ENCODE data around the gene MRPL46.

The MRPL46 gene

DNA sequence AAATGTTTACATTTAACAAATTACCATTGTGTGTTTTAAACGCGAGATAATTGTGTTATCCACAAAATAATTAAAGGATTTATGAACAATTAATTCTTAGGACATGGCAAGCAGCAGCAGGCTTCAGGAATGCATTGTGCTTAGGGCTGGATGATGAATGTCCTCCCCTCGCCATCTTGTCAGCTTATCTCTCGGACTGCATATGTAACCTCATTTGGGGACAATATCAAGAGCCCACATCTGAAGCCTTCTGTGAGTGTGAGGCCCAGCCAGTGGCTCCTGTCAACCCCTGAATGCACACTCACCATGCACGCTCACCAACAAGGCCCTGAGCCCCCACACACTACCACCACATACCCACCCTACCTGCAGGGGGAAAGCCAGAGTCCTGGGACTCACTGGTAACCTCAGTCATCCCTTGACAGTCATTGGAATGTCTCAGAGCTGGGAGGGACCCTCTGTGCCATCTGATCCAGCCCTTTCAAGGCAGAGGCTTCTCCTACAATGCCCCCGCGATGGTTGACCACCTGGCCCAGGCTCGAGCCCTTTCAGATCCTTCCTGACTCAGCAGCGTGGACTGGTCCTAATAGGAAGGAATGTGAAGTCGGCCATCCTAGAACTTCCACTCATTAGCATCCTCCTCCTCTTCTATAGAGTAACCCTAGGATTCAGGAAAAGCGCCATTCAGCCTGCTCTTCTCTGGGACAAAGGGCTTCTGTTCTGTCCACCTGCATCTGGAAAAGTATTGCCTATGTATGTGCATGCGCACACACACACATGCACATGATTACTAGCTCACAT lies 38.2 kb downstream of the MRPL46 start:
- Histone ChIP-seq H3K9me3 (ENCODE audit: insufficient read depth, low read length) (no peaks in the 10 kb centered on the region), H3K4me2 (ENCODE audit: low read length) (no peak overlapping the region), H3K36me3 (replicated peaks; ENCODE audit: low read depth, low read length) (no peaks in the 10 kb centered on the region), H3K27me3 (ENCODE audit: low read depth, low read length) (peaks cover 73% of the 10 kb centered on the region), H3K4me1 (ENCODE audit: low read length) (no peaks in the 10 kb centered on the region), H3K4me3 (ENCODE audit: low read length) (no peak overlapping the region), H3K79me2 (ENCODE audit: low read length) (no peaks in the 10 kb centered on the region), H4K20me1 (ENCODE audit: insufficient read depth, low read length) (no peaks in the 10 kb centered on the region), H3K27ac (ENCODE audit: low read length) (no peak overlapping the region), H3K9ac (ENCODE audit: low read length) (no peak overlapping the region), H2AFZ (ENCODE audit: low read depth, low read length) (no peak overlapping the region)
- TF ChIP-seq, protein P1, sequence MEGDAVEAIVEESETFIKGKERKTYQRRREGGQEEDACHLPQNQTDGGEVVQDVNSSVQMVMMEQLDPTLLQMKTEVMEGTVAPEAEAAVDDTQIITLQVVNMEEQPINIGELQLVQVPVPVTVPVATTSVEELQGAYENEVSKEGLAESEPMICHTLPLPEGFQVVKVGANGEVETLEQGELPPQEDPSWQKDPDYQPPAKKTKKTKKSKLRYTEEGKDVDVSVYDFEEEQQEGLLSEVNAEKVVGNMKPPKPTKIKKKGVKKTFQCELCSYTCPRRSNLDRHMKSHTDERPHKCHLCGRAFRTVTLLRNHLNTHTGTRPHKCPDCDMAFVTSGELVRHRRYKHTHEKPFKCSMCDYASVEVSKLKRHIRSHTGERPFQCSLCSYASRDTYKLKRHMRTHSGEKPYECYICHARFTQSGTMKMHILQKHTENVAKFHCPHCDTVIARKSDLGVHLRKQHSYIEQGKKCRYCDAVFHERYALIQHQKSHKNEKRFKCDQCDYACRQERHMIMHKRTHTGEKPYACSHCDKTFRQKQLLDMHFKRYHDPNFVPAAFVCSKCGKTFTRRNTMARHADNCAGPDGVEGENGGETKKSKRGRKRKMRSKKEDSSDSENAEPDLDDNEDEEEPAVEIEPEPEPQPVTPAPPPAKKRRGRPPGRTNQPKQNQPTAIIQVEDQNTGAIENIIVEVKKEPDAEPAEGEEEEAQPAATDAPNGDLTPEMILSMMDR (IDR thresholded peaks at IDR 0.05; ENCODE audit: low read depth, low read length) = no peak
- TF ChIP-seq EZH2phosphoT487 (IDR thresholded peaks at IDR 0.05; ENCODE audit: low read depth) = no peak

DNA sequence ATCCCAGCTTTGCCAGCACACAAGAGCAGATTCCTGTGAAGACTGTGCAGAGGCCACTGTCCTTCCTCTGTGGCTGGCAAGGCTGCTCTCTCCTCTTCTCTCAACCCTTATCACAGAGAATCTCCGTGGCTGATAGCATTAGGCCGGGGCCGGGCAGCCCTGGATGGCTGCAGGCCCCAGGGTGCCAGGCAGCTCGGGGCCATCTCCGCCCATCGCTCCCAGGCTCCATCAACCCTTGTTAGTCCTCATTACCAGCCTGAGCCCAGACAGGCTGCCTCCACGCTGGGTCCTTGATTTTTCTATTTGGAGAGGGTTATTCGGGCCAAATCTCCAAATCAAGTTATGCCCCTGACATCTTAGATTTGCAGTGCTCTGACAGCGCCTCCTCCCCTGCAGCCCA lies 39.1 kb downstream of the MRPL46 start:
- no peaks in the 10 kb centered on the region for H4K20me1 ChIP-seq (ENCODE audit: insufficient read depth, low read length)
- TF ChIP-seq, protein P1 (IDR thresholded peaks at IDR 0.05; ENCODE audit: low read depth, low read length) = no peak
- TF ChIP-seq EZH2phosphoT487 (IDR thresholded peaks at IDR 0.05; ENCODE audit: low read depth) = no peak
- H3K79me2 ChIP-seq (ENCODE audit: low read length) = no peaks in the 10 kb centered on the region
- H3K4me1 ChIP-seq (ENCODE audit: low read length) = no peaks in the 10 kb centered on the region
- no peak overlapping the region for H3K27ac ChIP-seq (ENCODE audit: low read length)
- H3K27me3 ChIP-seq (ENCODE audit: low read depth, low read length) = peaks cover 69% of the 10 kb centered on the region
- no peaks in the 10 kb centered on the region for H3K36me3 ChIP-seq (replicated peaks; ENCODE audit: low read depth, low read length)
- no peaks in the 10 kb centered on the region for H3K9me3 ChIP-seq (ENCODE audit: insufficient read depth, low read length)
- H2AFZ ChIP-seq (ENCODE audit: low read depth, low read length) = no peak overlapping the region
- H3K4me2 ChIP-seq (ENCODE audit: low read length) = no peak overlapping the region
- H3K9ac ChIP-seq (ENCODE audit: low read length) = no peak overlapping the region
- no peak overlapping the region for H3K4me3 ChIP-seq (ENCODE audit: low read length)

DNA sequence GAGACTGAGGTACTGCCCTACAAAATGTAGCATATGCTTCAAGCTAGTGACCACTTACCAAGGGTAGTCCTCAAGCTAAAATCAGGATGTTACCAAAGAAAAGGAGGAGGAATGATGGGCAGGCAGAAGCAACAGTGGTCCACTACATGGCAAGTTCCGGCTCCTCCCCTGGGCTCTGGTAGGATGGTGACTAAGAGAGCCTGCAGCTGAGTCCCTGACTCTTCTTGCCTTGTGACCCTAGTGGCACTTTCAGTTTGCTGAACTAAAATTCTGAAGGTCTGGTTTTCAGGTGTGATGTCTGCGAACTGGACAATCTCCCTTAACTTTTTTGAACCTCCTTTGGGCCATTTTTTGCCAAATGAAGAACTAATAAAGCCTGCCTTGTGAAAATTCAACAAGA lies 40.9 kb downstream of the MRPL46 start:
- Histone ChIP-seq H2AFZ (ENCODE audit: low read depth, low read length) (no peak overlapping the region), H4K20me1 (ENCODE audit: insufficient read depth, low read length) (no peaks in the 10 kb centered on the region), H3K27me3 (ENCODE audit: low read depth, low read length) (peaks cover 70% of the 10 kb centered on the region), H3K9ac (ENCODE audit: low read length) (no peak overlapping the region), H3K4me3 (ENCODE audit: low read length) (no peak overlapping the region), H3K4me1 (ENCODE audit: low read length) (no peaks in the 10 kb centered on the region), H3K27ac (ENCODE audit: low read length) (no peak overlapping the region), H3K36me3 (replicated peaks; ENCODE audit: low read depth, low read length) (no peaks in the 10 kb centered on the region), H3K9me3 (ENCODE audit: insufficient read depth, low read length) (no peaks in the 10 kb centered on the region), H3K79me2 (ENCODE audit: low read length) (no peaks in the 10 kb centered on the region), H3K4me2 (ENCODE audit: low read length) (no peak overlapping the region)
- no peak for TF ChIP-seq EZH2phosphoT487 (IDR thresholded peaks at IDR 0.05; ENCODE audit: low read depth)
- TF ChIP-seq, protein P1 (IDR thresholded peaks at IDR 0.05; ENCODE audit: low read depth, low read length) = no peak

DNA sequence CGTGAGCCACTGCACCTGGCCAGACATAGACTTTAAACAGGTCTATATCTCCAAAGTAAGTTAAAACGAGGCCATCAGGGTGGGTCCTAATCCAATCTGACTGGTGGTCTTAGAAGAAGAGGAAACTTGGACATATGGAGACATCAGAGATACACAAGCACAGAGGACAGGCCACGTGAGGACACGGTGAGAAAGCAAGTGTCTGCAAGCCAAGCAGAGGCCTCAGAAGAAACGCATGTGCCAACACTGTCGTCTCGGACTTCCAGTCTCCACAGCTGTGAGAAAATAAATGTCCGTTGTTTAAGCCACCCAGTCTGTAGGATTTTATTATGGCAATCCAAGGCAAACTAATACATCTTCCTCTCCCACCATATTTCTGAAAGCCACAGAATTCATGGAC lies 43.9 kb downstream of the MRPL46 start:
- Histone ChIP-seq H3K79me2 (ENCODE audit: low read length) (no peaks in the 10 kb centered on the region), H3K4me1 (ENCODE audit: low read length) (peaks cover 18% of the 10 kb centered on the region), H4K20me1 (ENCODE audit: insufficient read depth, low read length) (no peaks in the 10 kb centered on the region), H3K36me3 (replicated peaks; ENCODE audit: low read depth, low read length) (no peaks in the 10 kb centered on the region), H3K27ac (ENCODE audit: low read length) (no peak overlapping the region), H2AFZ (ENCODE audit: low read depth, low read length) (no peak overlapping the region), H3K9ac (ENCODE audit: low read length) (no peak overlapping the region), H3K27me3 (ENCODE audit: low read depth, low read length) (peaks cover 67% of the 10 kb centered on the region), H3K9me3 (ENCODE audit: insufficient read depth, low read length) (no peaks in the 10 kb centered on the region; the same call in 1 of the 2 replicates), H3K4me3 (ENCODE audit: low read length) (no peak overlapping the region), H3K4me2 (ENCODE audit: low read length) (no peak overlapping the region)
- TF ChIP-seq EZH2phosphoT487 (IDR thresholded peaks at IDR 0.05; ENCODE audit: low read depth) = no peak
- TF ChIP-seq, protein P1 (IDR thresholded peaks at IDR 0.05; ENCODE audit: low read depth, low read length) = no peak
